ENCODE results near the gene ITGB7.

DNA sequence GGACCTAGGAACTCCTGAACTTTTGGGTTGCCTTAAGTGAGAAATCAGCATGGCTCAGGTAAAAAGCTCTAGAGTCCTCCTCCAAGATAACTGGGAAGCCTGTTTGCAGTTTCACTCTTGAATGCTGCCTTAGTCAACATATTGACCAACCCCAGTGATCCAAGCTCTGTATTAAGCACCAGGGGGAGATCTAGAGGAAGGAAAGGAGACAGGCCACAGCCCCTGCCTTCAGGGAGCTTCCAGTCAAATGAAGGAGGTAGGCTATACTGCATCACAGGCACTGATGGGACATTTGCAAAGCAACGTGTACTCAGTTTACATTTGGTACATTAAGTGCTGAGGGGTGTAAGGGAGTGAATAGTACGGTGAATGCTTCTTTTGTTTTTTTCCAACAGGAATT, 25.1 kb downstream of the ITGB7 start:
- TF ChIP-seq, protein P1, sequence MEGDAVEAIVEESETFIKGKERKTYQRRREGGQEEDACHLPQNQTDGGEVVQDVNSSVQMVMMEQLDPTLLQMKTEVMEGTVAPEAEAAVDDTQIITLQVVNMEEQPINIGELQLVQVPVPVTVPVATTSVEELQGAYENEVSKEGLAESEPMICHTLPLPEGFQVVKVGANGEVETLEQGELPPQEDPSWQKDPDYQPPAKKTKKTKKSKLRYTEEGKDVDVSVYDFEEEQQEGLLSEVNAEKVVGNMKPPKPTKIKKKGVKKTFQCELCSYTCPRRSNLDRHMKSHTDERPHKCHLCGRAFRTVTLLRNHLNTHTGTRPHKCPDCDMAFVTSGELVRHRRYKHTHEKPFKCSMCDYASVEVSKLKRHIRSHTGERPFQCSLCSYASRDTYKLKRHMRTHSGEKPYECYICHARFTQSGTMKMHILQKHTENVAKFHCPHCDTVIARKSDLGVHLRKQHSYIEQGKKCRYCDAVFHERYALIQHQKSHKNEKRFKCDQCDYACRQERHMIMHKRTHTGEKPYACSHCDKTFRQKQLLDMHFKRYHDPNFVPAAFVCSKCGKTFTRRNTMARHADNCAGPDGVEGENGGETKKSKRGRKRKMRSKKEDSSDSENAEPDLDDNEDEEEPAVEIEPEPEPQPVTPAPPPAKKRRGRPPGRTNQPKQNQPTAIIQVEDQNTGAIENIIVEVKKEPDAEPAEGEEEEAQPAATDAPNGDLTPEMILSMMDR (IDR thresholded peaks at IDR 0.05; ENCODE audit: low read depth, low read length): no peak
- TF ChIP-seq EZH2phosphoT487 (IDR thresholded peaks at IDR 0.05; ENCODE audit: low read depth): no peak

Data from OCI-LY3 (cell line).